Endodermal cell (in vitro differentiated cells): Measurements from ENCODE around the gene C2orf68. TPM values are rescaled to one million over a fixed set of nuclear protein-coding genes. Genes with fewer than 3 reads are reported as not detected.
"Not testable (repeated sequence)": the region's sequence is repeated elsewhere in the genome, so short reads cannot be mapped to it uniquely, and the experiment has no call there.

Experiments used
- DNase-seq: peaks from one replicate; pipeline ENCODE4 v3.0.0-alpha.2; 2017
- H3K27ac ChIP-seq: 2 replicates; pipeline ENCODE4 v1.5.1; 2013; ENCODE audit warnings: mild to moderate bottlenecking, low read depth, low read length, moderate library complexity
- H3K27me3 ChIP-seq: 2 replicates; pipeline ENCODE4 v1.6.1; 2013; ENCODE audit warnings: mild to moderate bottlenecking, low read length, moderate library complexity; ENCODE audit not compliant: insufficient read depth, control insufficient read depth, poor library complexity, severe bottlenecking
- H3K36me3 ChIP-seq: 2 replicates; pipeline ENCODE4 v1.7.0; 2013; ENCODE audit warnings: mild to moderate bottlenecking, low read length, moderate library complexity; ENCODE audit not compliant: control insufficient read depth, insufficient read depth
- H3K4me1 ChIP-seq: one replicate; pipeline ENCODE4 v1.7.0; 2013; ENCODE audit warnings: low read length; ENCODE audit not compliant: control insufficient read depth, insufficient read depth
- H3K4me3 ChIP-seq: 2 replicates; pipeline ENCODE4 v1.5.1; 2013; ENCODE audit warnings: mild to moderate bottlenecking, low read length, moderate library complexity
- H3K9ac ChIP-seq: 2 replicates; pipeline ENCODE4 v1.6.1; 2013; ENCODE audit warnings: mild to moderate bottlenecking, low read length, moderate library complexity; ENCODE audit not compliant: poor library complexity, severe bottlenecking; ENCODE audit errors: extremely low read depth
- H3K9me3 ChIP-seq: 2 replicates; pipeline ENCODE4 v1.6.1; 2013; ENCODE audit warnings: mild to moderate bottlenecking, low read length, moderate library complexity; ENCODE audit not compliant: control insufficient read depth
- H3K27ac Mint-ChIP-seq: 2 replicates; pipeline ENCODE4 v1.8.0; 2020; ENCODE audit warnings: mixed read lengths
- H3K27me3 Mint-ChIP-seq: 2 replicates; pipeline ENCODE4 v1.8.0; 2021; ENCODE audit warnings: mild to moderate bottlenecking, mixed read lengths; ENCODE audit not compliant: insufficient read depth
- H3K36me3 Mint-ChIP-seq: 2 replicates; pipeline ENCODE4 v1.8.0; 2020; ENCODE audit warnings: low read depth, mixed read lengths
- H3K4me1 Mint-ChIP-seq: 2 replicates; pipeline ENCODE4 v1.8.0; 2020; ENCODE audit warnings: mixed read lengths
- H3K4me3 Mint-ChIP-seq: 2 replicates; pipeline ENCODE4 v1.8.0; 2020; ENCODE audit warnings: mild to moderate bottlenecking, moderate library complexity, mixed read lengths
- H3K9me3 Mint-ChIP-seq: 2 replicates; pipeline ENCODE4 v1.8.0; 2020; ENCODE audit warnings: mild to moderate bottlenecking, mixed read lengths
- CTCF ChIP-seq: fragments of 200-600 bp; sonication (generic); conservative IDR thresholded peaks from 2 replicates; pipeline ENCODE4 v1.5.0; 2021; ENCODE audit warnings: antibody characterized with exemption, mild to moderate bottlenecking
- WGBS, 2 experiments: methylation state at CpG; one replicate each; pipeline versions ENCODE4 v1.1.5 to v1.1.7; 2013; ENCODE audit warnings: missing lambda C conversion rate in 2 of 2, mixed read lengths in 1 of 2; ENCODE audit not compliant: insufficient coverage in 1 of 2, insufficient read length in 1 of 2; 5-methylcytosine and 5-hydroxymethylcytosine counted together
- total RNA-seq, 2 donors: library from RNA; stranded (reverse); fragmentation: NEBNext Ultra II Directional in 1 of 2; extraction: Animal tissue kit (Norgen Biotek cat#: 25700) in 1 of 2; gene quantifications; 2 replicates in 1 of 2; 3 replicates in 1 of 2; pipeline ENCODE4 v1.2.1, GENCODE V29; 2021

C2orf68 gene
- total RNA-seq, 2 donors from 2014 or later: 63.2 to 66.5 TPM

GRCh38 chr2:85619617-85620016, 7.8 kb upstream of the C2orf68 start:
- H3K9ac ChIP-seq: no peak overlapping the region

GRCh38 chr2:85617723-85618122, 5.9 kb upstream of the C2orf68 start:
- H3K27ac Mint-ChIP-seq: peak overlapping the region; percentile 73
- not testable (repeated sequence) for H3K27me3 ChIP-seq, H3K27me3 Mint-ChIP-seq, H3K9me3 ChIP-seq, H3K4me1 ChIP-seq, DNase-seq, H3K4me1 Mint-ChIP-seq, H3K27ac ChIP-seq, H3K9me3 Mint-ChIP-seq
- peaks cover 29% of the 10 kb centered on the region for H3K36me3 Mint-ChIP-seq
- WGBS, 2 experiments: 92 to 97% methylated on average over 3 to 5 of the region's 5 CpGs
- peak overlapping the region; percentile 96 for H3K9ac ChIP-seq
- peak overlapping the region; percentile 91 for H3K4me3 Mint-ChIP-seq
- peak overlapping the region; percentile 84 for H3K4me3 ChIP-seq
- peaks cover 37% of the 10 kb centered on the region for H3K36me3 ChIP-seq

More at GRCh38 chr2:85619617-85620016, 7.8 kb upstream of the C2orf68 start:
- WGBS, 2 experiments: 95 to 96% methylated on average over 5 to 6 of the region's 6 CpGs
- Mint-ChIP-seq H3K4me1 (peaks cover 4% of the 10 kb centered on the region), H3K9me3 (no peaks in the 10 kb centered on the region), H3K27ac (no peak overlapping the region), H3K27me3 (no peaks in the 10 kb centered on the region), H3K36me3 (peaks cover 46% of the 10 kb centered on the region), H3K4me3 (no peak overlapping the region)
- Histone ChIP-seq H3K36me3 (peaks cover 54% of the 10 kb centered on the region), H3K9me3 (no peaks in the 10 kb centered on the region), H3K4me3 (no peak overlapping the region), H3K27me3 (no peaks in the 10 kb centered on the region), H3K27ac (no peak overlapping the region), H3K4me1 (peaks cover 6% of the 10 kb centered on the region)
- DNase-seq: no peak
- TF ChIP-seq CTCF: no peak

- WGBS, 2 experiments: 90 to 95% methylated on average over 16 to 17 of the region's 17 CpGs
- Mint-ChIP-seq H3K4me3 (peak overlapping the region; percentile 91), H3K27ac (peak overlapping the region; percentile 96), H3K27me3 (no peaks in the 10 kb centered on the region), H3K4me1 (peaks cover 4% of the 10 kb centered on the region), H3K36me3 (peaks cover 18% of the 10 kb centered on the region), H3K9me3 (no peaks in the 10 kb centered on the region)
- no peak for TF ChIP-seq CTCF
- Histone ChIP-seq H3K27me3 (no peaks in the 10 kb centered on the region), H3K27ac (no peak overlapping the region), H3K36me3 (peaks cover 20% of the 10 kb centered on the region), H3K4me1 (peaks cover 6% of the 10 kb centered on the region), H3K9ac (no peak overlapping the region), H3K9me3 (no peaks in the 10 kb centered on the region), H3K4me3 (peak overlapping the region; percentile 84)
- no peak for DNase-seq
Measured at GRCh38 chr2:85615413-85615728, 3.5 kb upstream of the C2orf68 start.

GRCh38 chr2:85614757-85615156, 2.9 kb upstream of the C2orf68 start:
- H3K4me1 ChIP-seq, H3K4me3 Mint-ChIP-seq, H3K27me3 ChIP-seq, H3K27me3 Mint-ChIP-seq, DNase-seq, H3K4me1 Mint-ChIP-seq, H3K9me3 ChIP-seq, H3K27ac ChIP-seq, H3K27ac Mint-ChIP-seq, H3K9me3 Mint-ChIP-seq, H3K4me3 ChIP-seq, H3K9ac ChIP-seq: not testable (repeated sequence)
- 80 to 96% methylated on average over 1 to 7 of the region's 7 CpGs for WGBS, 2 experiments
- H3K36me3 ChIP-seq: peaks cover 22% of the 10 kb centered on the region
- peaks cover 21% of the 10 kb centered on the region for H3K36me3 Mint-ChIP-seq
